ENCODE results near the gene DMD. TPM values are rescaled to one million over a fixed set of nuclear protein-coding genes. Genes with fewer than 3 reads are reported as not detected.

DMD gene
- polyA plus RNA-seq: 10 to 100 TPM in 1 of 4 donors, 1 to 10 TPM in 3; 1.6 to 11.6 (median 2.9) TPM
- long read RNA-seq, donor 1, full-length matches to known transcripts: 2 of 21 reads
- long read RNA-seq, donor 1, partial matches to known transcripts: 19 of 21 reads
- long read RNA-seq, donor 1, other reads (novel, unspliced or antisense): 0 of 21 reads
- long read RNA-seq, donor 2, partial matches to known transcripts: 0 of 2 reads
- long read RNA-seq, donor 2, other reads (novel, unspliced or antisense): 0 of 2 reads
- long read RNA-seq, donor 3: 0 reads
- long read RNA-seq, donor 4: 0 reads
- long read RNA-seq, donor 5, full-length matches to known transcripts: 1 of 1 reads
- long read RNA-seq, donor 5, partial matches to known transcripts: 0 of 1 reads
- long read RNA-seq, donor 5, other reads (novel, unspliced or antisense): 0 of 1 reads
- long read RNA-seq, donor 6, full-length matches to known transcripts: 1 of 1 reads
- long read RNA-seq, donor 6, partial matches to known transcripts: 0 of 1 reads
- long read RNA-seq, donor 6, other reads (novel, unspliced or antisense): 0 of 1 reads
- long read RNA-seq, donor 7, partial matches to known transcripts: 7 of 10 reads
- long read RNA-seq, donor 7, other reads (novel, unspliced or antisense): 0 of 10 reads
- long read RNA-seq, donor 8: 0 reads
- long read RNA-seq, donor 9: 0 reads
- long read RNA-seq, donor 10, full-length matches to known transcripts: 4 of 4 reads
- long read RNA-seq, donor 10, partial matches to known transcripts: 0 of 4 reads
- long read RNA-seq, donor 10, other reads (novel, unspliced or antisense): 0 of 4 reads

DNA sequence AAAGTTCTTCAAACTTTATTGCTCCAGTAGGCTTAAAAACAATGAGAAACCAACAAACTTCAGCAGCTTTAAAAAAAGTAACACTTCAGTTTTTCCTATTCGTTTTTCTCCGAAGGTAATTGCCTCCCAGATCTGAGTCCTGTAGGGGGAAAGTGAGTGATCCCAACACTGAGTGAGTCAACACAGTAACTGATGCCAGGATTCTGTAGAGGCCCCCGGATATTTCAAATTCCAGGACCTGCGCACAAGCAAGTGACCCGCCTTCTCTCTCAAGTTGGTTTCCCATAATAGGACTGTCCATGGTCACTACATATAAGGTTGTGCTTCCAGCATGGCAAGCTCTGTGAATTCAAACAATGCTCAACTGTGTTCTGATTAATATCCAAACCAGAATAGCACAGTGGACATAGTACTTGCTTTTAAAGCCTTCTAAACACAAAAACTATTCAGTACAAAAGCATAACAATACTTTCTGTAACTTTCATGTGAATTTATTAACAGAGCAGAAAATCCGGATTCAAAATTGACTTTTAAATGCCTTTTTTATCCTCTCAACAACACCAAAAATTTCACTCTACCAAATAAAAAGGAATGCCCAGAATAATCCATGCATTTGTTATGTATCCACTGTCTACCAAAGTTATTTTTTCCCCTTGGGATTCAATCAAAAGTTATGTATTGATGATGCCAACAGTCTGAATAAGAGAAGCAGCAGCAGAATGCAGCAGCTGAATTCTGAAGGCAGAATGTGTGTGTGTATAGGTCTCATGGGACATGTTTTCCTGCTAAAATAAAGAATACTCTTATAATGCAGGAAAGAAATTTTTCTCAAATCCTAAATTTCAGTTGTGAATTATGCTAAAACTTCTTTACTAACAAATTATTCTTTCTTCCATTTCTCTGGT is at the start of gene DMD:
DMD (minus strand) TSS at position 194 of the 905 bp plus-strand sequence. CDS start 237 bp downstream, outside the sequence.
- DNase-seq: peak; percentile 0 to 6
- no peak for FAIRE-seq
- no peaks in the 10 kb centered on the region for H3K9me3 ChIP-seq (ENCODE audit: control insufficient read depth in 2 of 2, insufficient read depth in 1 of 2, low read depth in 1 of 2, low read length in 1 of 2)
- WGBS, 3 donors: 38 to 44% (median 39%) methylated on average over 6 of the region's 6 CpGs
- H3K27ac ChIP-seq (ENCODE audit: low read depth in 1 of 3, low read length in 2 of 3): peak within 1 kb of the TSS in 1 of 3 donors; percentile 38
- no peaks in the 10 kb centered on the region for H3K4me1 ChIP-seq (ENCODE audit: control insufficient read depth in 3 of 3, insufficient read depth in 2 of 3, low read depth in 1 of 3, low read length in 2 of 3)
- no peak within 1 kb of the TSS for H3K4me3 ChIP-seq (ENCODE audit: low read depth in 1 of 3, low read length in 3 of 3)
- H3K36me3 ChIP-seq (ENCODE audit: control insufficient read depth in 3 of 3, insufficient read depth in 2 of 3, low read depth in 1 of 3, low read length in 3 of 3): no peaks in the 10 kb centered on the region
- H3K27me3 ChIP-seq (ENCODE audit: control insufficient read depth in 3 of 3, insufficient read depth in 3 of 3, low read length in 3 of 3): no peaks in the 10 kb centered on the region

DNA sequence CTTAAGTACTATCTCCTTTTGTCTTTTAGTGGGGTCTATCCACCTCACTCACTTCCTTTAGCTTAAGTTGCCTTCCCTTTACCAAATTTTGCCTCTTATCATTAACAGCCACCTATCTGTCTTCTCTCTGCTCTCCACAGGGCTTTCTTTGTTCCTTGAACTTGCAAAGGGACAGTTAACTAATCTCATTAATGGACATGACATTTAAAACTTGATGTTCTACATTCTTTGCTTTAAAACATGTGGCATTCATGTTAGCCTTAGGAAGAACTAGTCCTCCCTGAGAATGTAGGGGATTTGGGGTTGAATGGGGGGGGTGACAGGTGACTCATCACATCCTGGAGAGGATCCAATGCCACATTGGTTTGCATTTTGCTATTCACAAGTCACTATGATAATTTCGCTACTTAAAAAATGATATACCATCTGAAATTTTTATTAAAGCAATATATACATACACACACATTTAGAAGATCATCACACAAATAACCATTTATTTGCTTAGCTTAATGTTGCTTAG is 41.0 kb upstream of the DMD start:
- H3K4me3 ChIP-seq (ENCODE audit: low read depth in 1 of 3, low read length in 3 of 3): no peak overlapping the region
- H3K27me3 ChIP-seq (ENCODE audit: control insufficient read depth in 3 of 3, insufficient read depth in 3 of 3, low read length in 3 of 3): no peaks in the 10 kb centered on the region
- DNase-seq (no peak), FAIRE-seq (no peak)
- no peaks in the 10 kb centered on the region for H3K36me3 ChIP-seq (ENCODE audit: control insufficient read depth in 3 of 3, insufficient read depth in 2 of 3, low read depth in 1 of 3, low read length in 3 of 3)
- H3K27ac ChIP-seq (ENCODE audit: low read depth in 1 of 3, low read length in 2 of 3): no peak overlapping the region
- 81 to 96% (median 82%) methylated on average over 1 of the region's 1 CpG for WGBS, 3 donors
- H3K4me1 ChIP-seq (ENCODE audit: control insufficient read depth in 3 of 3, insufficient read depth in 2 of 3, low read depth in 1 of 3, low read length in 2 of 3): no peaks in the 10 kb centered on the region
- H3K9me3 ChIP-seq (ENCODE audit: control insufficient read depth in 2 of 2, insufficient read depth in 1 of 2, low read depth in 1 of 2, low read length in 1 of 2): no peaks in the 10 kb centered on the region

DNA sequence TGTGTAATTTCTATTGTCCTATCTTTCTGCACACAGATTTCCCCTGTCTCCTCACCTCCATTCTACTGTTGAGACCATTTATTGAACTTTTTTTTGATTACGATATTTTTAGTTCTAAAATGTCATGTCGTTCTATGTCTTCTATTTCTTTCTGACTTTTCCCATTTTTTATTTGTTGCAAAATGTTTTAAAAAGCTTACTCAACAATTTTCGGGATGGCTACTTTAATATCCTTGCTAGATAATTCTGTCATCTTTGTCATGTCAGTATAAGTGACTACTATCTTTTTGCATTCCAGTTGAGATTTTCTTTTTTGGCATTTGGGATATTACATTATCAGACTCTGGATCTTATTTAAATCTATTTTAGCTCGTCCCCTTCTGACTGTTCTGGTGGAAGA is 7.5 kb upstream of the DMD start:
- H3K27me3 ChIP-seq (ENCODE audit: control insufficient read depth in 3 of 3, insufficient read depth in 3 of 3, low read length in 3 of 3): no peaks in the 10 kb centered on the region
- H3K4me1 ChIP-seq (ENCODE audit: control insufficient read depth in 3 of 3, insufficient read depth in 2 of 3, low read depth in 1 of 3, low read length in 2 of 3): no peaks in the 10 kb centered on the region
- no peaks in the 10 kb centered on the region for H3K9me3 ChIP-seq (ENCODE audit: control insufficient read depth in 2 of 2, insufficient read depth in 1 of 2, low read depth in 1 of 2, low read length in 1 of 2)
- WGBS, 3 donors: 71 to 88% (median 82%) methylated on average over 4 of the region's 4 CpGs
- no peak overlapping the region for H3K27ac ChIP-seq (ENCODE audit: low read depth in 1 of 3, low read length in 2 of 3)
- FAIRE-seq (no peak), DNase-seq (no peak)
- H3K4me3 ChIP-seq (ENCODE audit: low read depth in 1 of 3, low read length in 3 of 3): no peak overlapping the region
- H3K36me3 ChIP-seq (ENCODE audit: control insufficient read depth in 3 of 3, insufficient read depth in 2 of 3, low read depth in 1 of 3, low read length in 3 of 3): no peaks in the 10 kb centered on the region

DNA sequence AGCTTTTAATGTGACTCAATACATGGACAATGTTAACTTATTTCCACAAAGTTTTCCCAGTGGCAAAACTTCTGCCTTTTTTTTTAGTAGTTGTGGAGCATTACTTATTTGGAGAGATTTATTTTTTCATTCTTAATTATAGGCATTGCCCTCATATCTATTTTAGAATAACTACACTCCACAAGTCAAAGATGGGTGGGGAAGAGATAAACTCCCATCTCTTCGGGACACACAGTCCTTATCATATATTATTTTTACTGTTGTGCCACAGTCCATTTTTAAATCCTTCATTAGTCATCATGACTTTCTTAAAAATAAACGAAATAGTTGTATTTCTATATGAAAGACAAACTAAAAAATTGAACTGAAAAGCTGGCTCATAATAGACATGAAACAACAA is 1.2 kb downstream of the DMD start:
- Histone ChIP-seq H3K27ac (ENCODE audit: low read depth in 1 of 3, low read length in 2 of 3) (no peak overlapping the region), H3K4me3 (ENCODE audit: low read depth in 1 of 3, low read length in 3 of 3) (no peak overlapping the region), H3K36me3 (ENCODE audit: control insufficient read depth in 3 of 3, insufficient read depth in 2 of 3, low read depth in 1 of 3, low read length in 3 of 3) (no peaks in the 10 kb centered on the region), H3K4me1 (ENCODE audit: control insufficient read depth in 3 of 3, insufficient read depth in 2 of 3, low read depth in 1 of 3, low read length in 2 of 3) (no peaks in the 10 kb centered on the region), H3K9me3 (ENCODE audit: control insufficient read depth in 2 of 2, insufficient read depth in 1 of 2, low read depth in 1 of 2, low read length in 1 of 2) (no peaks in the 10 kb centered on the region), H3K27me3 (ENCODE audit: control insufficient read depth in 3 of 3, insufficient read depth in 3 of 3, low read length in 3 of 3) (no peaks in the 10 kb centered on the region)
- DNase-seq (no peak), FAIRE-seq (peak; percentile 15)
- 19 to 27% (median 25%) methylated on average over 2 of the region's 2 CpGs for WGBS, 3 donors

DNA sequence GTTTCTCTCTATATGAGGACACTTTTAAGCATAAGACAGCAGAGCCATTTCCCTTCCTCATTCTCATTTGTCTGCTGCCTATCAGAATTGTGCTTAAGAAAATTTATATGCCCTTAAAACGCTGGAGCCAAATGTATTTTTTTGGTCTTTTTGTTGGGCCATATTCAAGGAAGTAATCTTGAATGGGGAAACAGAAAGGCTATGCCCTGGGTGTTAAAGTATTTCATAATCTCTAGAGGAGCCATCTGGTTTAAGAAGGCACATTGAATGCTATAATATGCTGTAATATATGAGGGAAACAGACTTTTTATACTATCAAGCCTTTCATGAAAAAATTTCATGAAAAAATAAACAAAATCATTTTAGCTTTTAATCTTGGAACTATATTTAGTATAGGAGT is 4.3 kb downstream of the DMD start:
- no peaks in the 10 kb centered on the region for H3K27me3 ChIP-seq (ENCODE audit: control insufficient read depth in 3 of 3, insufficient read depth in 3 of 3, low read length in 3 of 3)
- no peak for FAIRE-seq

DNA sequence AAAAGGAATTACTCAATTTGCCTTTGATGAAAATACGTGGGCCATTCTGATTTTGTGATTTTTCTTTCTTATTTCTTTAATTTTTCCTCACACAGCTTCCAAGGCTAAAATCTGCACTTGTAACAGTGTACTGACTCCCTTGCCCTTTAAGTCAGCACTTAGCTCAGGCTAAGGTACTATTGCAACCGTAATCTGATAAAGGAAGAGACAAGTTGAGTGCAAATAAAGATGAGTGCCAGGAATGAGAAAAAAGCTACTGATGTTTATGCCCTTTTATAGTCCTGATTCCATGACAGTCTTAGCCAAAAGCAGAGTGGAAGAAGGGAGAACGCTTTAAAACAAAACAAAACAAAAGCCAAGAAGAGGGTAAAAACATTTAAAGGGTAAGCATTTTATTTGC is 6.0 kb downstream of the DMD start:
- no peaks in the 10 kb centered on the region for H3K36me3 ChIP-seq (ENCODE audit: control insufficient read depth in 3 of 3, insufficient read depth in 2 of 3, low read depth in 1 of 3, low read length in 3 of 3)
- H3K4me1 ChIP-seq (ENCODE audit: control insufficient read depth in 3 of 3, insufficient read depth in 2 of 3, low read depth in 1 of 3, low read length in 2 of 3): no peaks in the 10 kb centered on the region
- WGBS, 3 donors: 57 to 66% (median 59%) methylated on average over 3 of the region's 3 CpGs
- no peak for FAIRE-seq
- no peak overlapping the region for H3K4me3 ChIP-seq (ENCODE audit: low read depth in 1 of 3, low read length in 3 of 3)
- no peak for DNase-seq
- peak overlapping the region in 1 of 3 donors; percentile 38 for H3K27ac ChIP-seq (ENCODE audit: low read depth in 1 of 3, low read length in 2 of 3)
- no peaks in the 10 kb centered on the region for H3K9me3 ChIP-seq (ENCODE audit: control insufficient read depth in 2 of 2, insufficient read depth in 1 of 2, low read depth in 1 of 2, low read length in 1 of 2)
- no peaks in the 10 kb centered on the region for H3K27me3 ChIP-seq (ENCODE audit: control insufficient read depth in 3 of 3, insufficient read depth in 3 of 3, low read length in 3 of 3)

More for the DNA sequence above, 4.3 kb downstream of the DMD start:
- WGBS, 3 donors: 28 to 47% (median 38%) methylated on average over 1 of the region's 1 CpG
- Histone ChIP-seq H3K4me3 (ENCODE audit: low read depth in 1 of 3, low read length in 3 of 3) (no peak overlapping the region), H3K36me3 (ENCODE audit: control insufficient read depth in 3 of 3, insufficient read depth in 2 of 3, low read depth in 1 of 3, low read length in 3 of 3) (no peaks in the 10 kb centered on the region), H3K4me1 (ENCODE audit: control insufficient read depth in 3 of 3, insufficient read depth in 2 of 3, low read depth in 1 of 3, low read length in 2 of 3) (no peaks in the 10 kb centered on the region), H3K9me3 (ENCODE audit: control insufficient read depth in 2 of 2, insufficient read depth in 1 of 2, low read depth in 1 of 2, low read length in 1 of 2) (no peaks in the 10 kb centered on the region), H3K27ac (ENCODE audit: low read depth in 1 of 3, low read length in 2 of 3) (peak overlapping the region in 1 of 3 donors; percentile 58)
- no peak for DNase-seq

DNA sequence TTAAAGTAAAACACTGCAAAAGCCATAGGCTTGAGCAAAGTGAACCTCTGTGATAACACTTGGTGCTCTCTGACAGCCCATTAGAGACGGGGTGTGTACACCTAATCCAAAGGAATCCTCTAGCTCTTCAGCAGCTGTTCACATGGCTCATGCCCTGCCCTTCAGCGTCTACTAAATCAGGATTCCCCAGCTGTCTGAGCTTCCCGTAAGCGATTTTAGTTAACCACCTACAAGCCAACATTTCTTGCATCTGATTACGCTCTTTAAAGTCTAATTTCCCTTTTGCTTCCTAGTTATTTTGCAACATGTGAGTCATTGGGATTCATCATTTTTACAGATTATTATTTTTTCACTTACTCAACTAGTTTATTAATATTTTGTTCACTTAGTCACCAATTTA is 6.5 kb downstream of the DMD start:
- Histone ChIP-seq H3K4me1 (ENCODE audit: control insufficient read depth in 3 of 3, insufficient read depth in 2 of 3, low read depth in 1 of 3, low read length in 2 of 3) (no peaks in the 10 kb centered on the region), H3K4me3 (ENCODE audit: low read depth in 1 of 3, low read length in 3 of 3) (no peak overlapping the region), H3K27me3 (ENCODE audit: control insufficient read depth in 3 of 3, insufficient read depth in 3 of 3, low read length in 3 of 3) (no peaks in the 10 kb centered on the region), H3K27ac (ENCODE audit: low read depth in 1 of 3, low read length in 2 of 3) (no peak overlapping the region), H3K9me3 (ENCODE audit: control insufficient read depth in 2 of 2, insufficient read depth in 1 of 2, low read depth in 1 of 2, low read length in 1 of 2) (no peaks in the 10 kb centered on the region), H3K36me3 (ENCODE audit: control insufficient read depth in 3 of 3, insufficient read depth in 2 of 3, low read depth in 1 of 3, low read length in 3 of 3) (no peaks in the 10 kb centered on the region)
- FAIRE-seq (no peak), DNase-seq (no peak)
- WGBS, 3 donors: 66 to 76% (median 66%) methylated on average over 5 of the region's 5 CpGs

Measured in small intestine (tissue), 16 donors.